NCI-H748 (cell line): Measurements from ENCODE around the gene GPRC5D.

ENCODE experiments used
- DNase-seq: peaks from one replicate; lab custom pipeline; 2025; ENCODE audit not compliant: unreplicated experiment; lab: John Stamatoyannopoulos, UW

Gene GPRC5D

DNA sequence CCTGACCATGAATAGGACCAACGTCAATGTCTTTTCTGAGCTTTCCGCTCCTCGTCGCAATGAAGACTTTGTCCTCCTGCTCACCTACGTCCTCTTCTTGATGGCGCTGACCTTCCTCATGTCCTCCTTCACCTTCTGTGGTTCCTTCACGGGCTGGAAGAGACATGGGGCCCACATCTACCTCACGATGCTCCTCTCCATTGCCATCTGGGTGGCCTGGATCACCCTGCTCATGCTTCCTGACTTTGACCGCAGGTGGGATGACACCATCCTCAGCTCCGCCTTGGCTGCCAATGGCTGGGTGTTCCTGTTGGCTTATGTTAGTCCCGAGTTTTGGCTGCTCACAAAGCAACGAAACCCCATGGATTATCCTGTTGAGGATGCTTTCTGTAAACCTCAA, 43.3 kb downstream of the GPRC5D start:
- no peak for DNase-seq

DNA sequence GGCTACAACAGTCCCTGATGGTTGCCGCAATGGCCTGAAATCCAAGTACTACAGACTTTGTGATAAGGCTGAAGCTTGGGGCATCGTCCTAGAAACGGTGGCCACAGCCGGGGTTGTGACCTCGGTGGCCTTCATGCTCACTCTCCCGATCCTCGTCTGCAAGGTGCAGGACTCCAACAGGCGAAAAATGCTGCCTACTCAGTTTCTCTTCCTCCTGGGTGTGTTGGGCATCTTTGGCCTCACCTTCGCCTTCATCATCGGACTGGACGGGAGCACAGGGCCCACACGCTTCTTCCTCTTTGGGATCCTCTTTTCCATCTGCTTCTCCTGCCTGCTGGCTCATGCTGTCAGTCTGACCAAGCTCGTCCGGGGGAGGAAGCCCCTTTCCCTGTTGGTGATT, 43.7 kb downstream of the GPRC5D start:
- DNase-seq, result no peak

DNA sequence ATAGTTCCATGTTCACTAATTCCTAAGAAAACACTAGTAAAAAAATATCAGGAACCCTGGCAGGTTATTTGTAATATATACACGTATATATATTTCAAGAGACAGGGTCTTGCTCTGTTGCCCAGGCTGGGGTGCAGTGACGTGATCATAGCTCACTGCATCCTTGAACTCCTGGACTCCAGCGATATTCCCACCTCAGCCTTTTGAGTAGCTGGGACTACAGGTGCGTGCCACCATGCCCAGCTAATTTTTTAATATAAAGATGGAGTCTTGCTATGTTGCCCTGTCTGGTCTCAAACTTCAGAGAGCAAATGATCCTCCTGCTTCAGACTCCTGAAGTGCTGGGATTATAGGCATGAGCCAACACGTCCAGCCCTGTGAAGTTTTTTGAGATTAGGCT, 44.4 kb downstream of the GPRC5D start:
- no peak for DNase-seq

DNA sequence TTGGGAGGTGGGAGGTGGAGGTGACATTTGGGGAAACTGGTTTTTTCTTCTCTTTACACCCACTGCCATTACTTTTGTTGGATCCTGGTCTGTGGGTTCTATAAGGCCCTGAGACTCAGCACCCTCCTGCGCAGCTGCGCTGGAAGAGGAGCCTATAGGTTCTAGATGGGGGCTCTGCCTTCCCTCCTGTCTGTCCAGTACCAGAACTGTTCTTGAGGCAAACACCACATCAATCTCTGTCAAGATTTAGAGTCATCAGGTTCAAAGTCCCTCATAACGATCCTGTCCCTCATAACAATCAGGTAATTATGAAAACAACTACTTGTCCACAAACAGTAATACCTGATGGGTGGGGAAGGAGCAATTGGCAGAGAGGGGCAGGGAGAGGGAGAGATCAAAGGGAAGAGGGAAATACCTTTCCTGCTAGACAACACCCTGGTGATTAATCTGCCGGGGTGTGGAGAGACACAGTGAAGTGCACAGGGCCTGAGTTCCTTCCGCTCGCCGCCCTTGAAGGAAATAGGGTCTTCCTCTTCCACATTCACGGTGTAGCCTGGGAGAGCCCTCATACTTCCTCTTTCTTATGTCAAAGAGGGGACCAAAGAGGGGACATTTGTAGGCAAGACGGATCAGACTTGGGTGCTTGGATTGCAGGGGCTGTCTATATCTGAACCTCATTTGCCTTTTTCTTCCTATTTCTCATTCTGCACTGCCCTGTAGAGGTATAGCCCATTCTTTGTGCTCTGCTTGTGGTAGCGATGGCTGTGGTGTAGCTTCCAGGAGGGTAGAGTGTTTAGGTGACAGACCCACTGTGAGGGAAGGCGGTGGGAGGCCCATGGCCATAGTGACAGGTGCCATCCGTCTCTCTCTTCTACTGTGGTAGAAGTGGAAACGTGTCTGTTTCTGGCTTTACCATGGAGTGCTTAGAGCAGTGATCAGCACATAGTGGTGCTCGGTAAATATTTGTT, 48.0 kb downstream of the GPRC5D start:
- DNase-seq, result no peak

DNA sequence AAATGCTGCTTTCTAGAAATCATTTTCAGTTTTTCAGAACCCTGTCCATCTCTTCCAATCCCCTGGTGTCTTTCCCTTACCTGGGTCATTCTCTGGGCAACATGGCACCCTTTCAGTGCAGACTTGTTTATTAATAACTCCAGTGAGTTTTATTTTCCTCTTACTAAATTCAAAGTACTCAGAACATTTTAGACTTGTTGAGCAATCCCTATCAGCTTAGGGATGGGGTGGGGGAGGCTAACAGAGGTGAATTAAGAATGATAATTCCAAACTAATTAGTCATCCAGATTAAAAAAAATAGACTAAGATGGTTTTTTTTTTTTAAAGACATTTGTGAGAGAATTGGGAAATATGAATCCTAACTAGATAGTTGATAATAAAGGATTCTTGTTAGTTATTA, 49.9 kb downstream of the GPRC5D start:
- no peak for DNase-seq

DNA sequence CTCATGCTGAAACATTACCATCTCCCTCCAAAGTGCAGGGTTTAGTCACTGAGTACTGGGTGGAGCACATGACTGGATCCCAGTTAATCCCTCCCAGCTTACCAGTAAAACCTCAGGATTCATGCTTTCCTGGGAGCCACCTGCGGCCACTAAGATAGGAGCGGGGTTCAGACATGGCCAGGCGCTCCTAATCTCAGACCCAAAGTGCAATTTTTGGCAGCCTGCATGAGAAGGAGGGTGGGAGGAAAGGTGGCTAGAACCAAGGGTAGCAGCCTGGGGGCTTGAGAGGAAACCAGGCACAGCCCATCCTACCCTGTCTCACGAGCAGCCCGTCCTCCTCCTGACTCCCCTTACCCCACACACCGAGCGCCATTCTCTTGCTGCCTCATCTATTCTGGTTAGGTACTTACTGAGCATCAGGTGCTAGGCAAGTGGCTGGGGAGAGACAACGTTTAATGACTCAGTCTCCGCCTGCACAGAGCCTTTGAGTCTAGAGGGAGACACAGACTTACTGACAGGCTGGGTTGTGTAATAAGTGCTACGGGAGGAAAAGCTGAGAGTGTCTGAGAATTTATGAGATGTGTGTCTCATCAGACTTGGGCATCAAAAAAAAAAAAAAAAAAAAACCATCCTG, 50.7 kb downstream of the GPRC5D start:
- DNase-seq, result no peak

DNA sequence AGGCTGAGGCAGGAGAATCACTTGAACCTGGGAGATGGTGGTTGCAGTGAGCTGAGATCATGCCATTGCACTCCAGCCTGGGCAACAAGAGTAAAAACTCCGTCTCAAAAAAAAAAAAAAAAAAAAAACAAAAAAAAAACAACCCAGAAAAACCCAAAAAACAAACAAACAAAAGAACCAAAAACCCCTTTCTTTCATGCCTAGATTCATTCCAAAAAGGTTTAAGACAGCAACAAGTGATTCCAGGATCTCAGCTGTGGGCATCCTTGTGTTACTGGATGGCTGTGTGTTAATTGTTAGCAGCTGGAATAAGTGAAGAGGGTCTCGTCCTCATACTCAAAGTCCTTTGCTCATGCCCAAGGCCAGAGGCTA, 51.2 kb downstream of the GPRC5D start:
- no peak for DNase-seq

DNA sequence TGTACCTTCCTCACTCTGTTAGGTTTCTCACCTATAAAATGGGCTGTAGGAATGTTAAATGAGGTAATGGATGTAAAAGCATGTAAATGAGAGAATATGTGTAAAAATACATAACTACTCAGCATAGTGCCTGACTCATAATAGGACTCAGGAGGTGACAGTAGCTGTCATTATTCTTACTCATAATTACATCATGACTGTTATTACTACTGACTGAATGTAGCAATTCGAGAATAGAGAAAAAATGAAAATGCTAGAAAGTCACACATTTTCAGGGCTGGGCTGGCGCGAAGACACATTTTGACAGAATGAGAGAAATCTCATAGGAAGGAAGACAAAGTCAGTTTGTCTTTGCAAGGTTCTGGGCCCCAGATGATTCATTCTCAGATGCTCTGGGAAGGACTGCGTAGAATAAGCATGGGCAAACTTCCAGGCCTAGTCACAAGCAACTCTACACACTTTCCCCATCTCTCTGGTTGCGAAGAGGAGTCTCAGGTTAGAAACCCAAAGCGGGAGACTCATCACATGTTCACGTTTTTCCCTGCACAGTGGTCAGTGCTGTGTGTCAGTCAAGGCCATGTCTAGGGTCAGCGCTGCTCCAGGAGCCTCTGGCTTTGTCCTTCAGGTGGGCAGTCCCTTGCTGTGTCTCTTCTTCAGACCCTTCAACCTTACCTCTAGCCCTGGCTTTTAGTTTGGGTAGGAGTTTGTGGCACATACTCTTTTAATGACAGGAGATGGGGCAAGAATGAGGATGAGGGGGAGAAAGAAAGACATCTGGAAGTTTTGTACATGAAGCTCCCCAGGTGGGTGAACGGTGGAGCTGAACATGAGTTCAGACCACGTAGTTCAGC, 52.2 kb downstream of the GPRC5D start:
- DNase-seq, result no peak

DNA sequence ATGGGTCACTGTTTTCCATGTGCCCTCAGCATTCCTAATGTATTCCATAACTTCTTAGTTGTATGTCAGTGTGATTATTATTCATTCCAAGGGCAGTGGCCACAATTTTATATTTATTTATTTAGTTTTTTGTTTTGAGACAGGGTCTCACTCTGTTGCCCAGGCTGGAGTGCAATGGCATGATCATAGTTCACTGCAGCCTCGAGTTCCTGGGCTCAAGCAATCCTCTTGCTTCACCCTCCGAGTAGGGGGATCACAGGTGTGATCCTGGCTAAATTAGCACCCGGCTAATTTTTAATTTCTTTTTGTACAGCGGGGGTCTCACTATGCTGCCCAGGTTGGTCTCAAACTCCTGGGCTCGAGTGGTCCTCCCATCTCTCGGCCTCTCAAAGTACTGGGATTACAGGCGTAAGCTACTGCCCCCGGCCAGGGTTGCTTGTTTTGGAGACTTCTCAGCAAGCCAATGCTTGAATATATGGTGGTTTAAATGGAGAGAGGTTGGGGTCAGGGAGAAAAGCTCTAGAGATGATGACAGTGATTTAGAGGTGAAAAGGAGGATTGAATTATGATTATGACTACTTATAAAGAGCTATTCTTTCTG, 53.0 kb downstream of the GPRC5D start:
- no peak for DNase-seq

DNA sequence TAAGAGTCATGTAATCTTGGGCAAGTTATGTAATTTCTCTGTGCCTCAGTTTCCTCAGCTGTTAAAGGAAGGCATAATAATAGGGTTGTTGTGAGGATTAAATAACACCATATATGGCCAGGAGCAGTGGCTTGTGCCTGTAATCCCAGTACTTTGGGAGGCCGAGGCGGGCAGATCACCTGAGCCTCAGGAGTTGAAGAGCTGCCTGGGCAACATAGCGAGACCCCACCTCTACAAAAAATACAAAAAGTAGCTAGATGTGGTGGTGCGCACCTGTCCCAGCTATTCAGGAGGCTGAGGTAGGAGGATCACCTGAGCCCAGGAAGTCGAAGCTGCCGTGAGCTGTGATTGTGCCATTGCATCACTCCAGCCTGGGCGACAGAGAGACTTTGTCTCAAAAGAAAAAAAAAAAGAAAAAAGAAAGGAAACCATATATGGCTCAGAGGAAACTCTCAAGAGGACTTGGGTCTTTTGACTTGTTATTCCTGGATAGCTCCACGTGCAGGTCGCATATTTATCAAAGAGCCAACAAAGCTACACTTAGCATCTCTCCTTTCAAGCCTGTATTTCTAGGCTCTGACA, 53.7 kb downstream of the GPRC5D start:
- no peak for DNase-seq

DNA sequence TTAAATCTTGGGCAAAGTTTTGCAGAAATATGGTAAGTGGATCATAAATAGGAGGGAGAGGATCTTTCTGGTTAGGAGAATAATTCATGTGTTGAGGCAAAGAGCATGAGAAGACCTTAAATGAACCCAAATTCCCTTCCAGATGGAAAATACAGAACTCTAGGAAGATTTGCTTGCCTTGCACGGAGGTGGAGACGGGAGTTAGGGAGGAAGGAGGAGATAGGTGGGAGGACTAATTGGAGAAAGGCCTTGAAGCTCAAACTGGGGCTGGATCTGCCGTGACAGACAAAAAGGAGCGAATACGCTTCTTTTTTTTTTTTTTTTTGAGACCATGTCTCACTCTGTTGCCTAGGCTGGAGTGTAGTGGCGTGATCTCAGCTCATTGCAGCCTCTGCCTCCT, 54.7 kb downstream of the GPRC5D start:
- no peak for DNase-seq

DNA sequence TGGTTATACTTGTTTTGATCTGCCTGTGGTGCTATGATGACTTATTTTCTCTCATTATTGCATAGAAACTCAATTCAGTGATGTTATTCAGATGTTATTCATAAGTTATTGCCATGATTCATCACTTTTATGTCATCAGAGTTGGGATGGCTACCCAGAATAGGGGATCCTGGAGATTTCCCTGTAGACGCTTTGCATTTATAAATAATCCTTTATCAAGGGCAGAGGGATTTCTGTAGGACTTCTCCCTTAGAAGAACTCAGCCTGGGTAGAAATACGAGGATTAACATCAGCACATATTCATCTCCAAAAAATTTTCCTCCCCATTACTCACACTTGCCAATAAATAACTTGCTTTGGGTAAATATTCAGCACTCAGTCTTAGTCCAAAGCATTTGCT, 55.7 kb downstream of the GPRC5D start:
- DNase-seq, result no peak

DNA sequence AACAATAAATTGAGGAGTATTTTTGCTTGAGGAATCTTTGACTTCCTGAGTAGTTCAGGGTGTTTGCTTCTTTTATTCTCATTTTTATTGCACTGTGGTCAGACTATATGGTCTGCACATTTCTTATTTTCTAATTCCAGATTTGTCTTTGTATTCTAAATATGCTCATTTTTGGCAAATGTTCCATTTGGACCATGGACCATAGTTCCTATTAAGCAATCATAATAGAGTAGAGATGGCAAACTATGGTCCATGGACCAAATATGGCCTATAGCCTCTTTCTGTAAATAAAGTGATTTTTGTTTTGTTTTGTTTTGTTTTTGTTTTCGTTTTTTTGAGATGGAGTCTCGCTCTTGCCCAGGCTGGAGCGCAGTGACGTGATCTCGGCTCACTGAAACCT, 58.5 kb downstream of the GPRC5D start:
- no peak for DNase-seq

DNA sequence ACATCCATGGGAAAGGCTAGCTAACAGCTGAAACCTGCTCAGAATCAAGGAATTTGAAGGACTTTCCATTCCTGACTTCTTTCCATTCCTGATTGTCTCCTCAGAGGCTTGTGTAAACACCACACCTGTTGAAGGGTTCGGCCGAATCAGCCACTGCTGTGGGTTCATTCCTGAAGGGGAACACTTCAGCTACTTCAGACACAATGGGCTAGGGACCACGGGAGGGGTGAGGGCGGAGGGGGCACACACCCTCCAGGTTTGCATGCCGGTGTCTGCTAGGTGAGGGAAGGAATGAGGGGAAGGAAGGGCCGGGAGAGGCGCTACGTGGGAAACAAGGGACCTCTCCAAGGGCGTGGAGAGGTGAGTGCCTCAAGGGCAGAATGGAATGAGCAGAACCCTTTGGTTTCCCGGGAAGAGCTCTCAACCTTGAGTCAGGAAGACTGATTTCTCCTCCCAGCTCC, 59.3 kb downstream of the GPRC5D start:
- DNase-seq, result no peak

DNA sequence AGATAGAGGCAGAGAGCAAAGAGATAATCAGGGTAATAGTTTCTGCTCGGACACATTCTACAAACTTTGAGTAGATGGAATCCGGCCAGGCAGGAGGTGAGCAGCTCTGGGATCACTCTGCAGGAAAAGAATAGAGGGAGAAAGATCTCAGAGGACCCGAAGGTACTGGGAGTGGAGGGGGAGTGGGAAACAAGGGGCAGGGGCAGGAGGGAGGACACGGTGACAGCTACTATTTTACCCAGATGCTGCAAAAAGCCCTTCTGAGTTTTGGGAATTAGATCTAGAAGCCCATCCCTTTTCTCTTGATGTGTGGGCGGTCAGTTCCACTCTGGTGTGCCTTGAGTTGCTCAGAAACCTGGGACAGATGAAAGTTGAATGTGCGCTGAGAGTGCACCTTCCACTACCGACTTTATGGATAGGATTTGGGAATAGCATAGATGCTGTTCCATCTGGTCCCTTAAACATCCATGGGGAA, 60.1 kb downstream of the GPRC5D start:
- DNase-seq, result no peak

DNA sequence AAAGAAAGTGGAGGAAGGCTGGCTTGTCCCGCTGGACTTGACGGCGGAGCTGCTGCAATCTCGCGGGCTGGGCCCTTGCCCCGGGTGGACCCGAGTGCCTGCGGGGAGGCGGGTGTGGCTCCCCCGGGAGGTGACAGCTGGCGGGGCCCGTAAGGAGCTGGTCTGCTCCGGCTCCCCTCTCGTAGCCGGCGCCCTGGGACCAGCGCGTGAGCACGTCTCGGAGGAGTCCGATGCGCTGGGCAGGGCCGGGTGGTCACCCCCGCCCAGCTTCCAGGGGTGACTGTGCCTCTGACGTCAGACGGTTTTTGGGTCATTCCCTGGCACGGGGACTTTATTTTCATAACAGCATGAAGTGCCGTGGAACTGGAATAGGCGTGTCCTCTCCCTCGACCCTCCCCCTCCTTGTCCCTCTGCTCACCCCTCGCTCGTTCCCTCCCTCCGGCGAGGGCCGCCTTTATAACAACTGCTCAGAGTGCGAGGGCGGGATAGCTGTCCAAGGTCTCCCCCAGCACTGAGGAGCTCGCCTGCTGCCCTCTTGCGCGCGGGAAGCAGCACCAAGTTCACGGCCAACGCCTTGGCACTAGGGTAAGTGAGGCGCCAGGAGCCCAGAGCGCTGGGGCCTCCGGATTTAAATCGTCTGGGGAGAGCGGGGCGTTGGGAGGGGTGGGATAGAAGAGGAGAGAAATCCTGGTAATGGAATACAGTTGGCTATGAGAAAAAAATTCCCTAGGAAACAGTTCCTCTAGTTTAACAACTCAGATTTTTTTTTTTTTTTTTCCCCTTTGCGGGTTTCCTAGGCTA, 60.7 kb downstream of the GPRC5D start, which contains the start of gene GPRC5A:
TSS of gene GPRC5A (plus strand) at position 483 of the 801 bp plus-strand sequence. CDS start 16,688 bp downstream, outside the sequence.
- DNase-seq, result peak; percentile 25
